ENCODE results near the gene FUT7. TPM values are rescaled to one million over a fixed set of nuclear protein-coding genes. Genes with fewer than 3 reads are reported as not detected.

Gene FUT7
- total RNA-seq, 1 donor, result not detected

DNA sequence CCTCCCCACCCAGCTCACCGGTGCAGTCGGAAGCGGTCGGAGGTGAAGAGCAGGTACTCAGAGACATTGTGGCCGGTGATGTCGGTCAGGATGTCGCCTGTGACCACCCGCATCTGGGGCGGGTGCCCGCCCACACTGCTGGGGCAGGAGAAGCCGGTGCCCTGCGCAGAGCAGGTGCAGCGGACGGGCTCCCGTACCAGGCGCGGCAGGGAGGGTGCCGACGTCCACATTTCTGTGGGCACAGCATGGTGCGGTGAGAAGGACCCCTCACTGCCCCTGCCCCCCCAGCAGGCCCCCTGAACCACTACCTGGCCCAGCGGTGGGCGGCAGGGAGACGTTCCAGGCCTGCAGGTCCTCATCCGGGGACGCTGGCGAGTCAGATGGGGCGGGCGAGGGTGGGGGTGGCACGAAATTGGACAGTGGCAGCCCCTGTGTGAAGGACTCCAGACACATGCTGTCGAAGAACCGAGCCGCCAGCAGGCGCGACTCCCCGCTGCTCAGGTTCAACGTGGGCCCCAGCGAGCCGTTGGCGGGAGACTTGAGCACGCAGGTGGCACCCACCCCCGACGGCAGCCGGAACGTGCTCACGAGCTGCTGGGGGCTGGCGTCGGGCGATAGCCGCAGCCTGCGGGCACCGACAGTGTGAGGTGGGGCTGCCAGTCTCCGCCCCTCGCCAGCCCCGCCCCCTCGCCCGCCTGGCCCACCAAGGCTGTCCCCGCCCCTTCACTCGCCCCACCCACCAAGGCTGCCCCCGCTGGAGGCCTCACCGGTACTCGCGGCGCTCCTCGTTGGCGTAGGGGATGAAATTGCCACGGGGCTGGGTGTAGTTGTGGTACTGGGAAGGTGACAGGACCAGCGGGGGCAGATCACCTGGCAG is 19.0 kb downstream of the FUT7 start:
- Histone ChIP-seq H3K9me3 (ENCODE audit: low read depth, low read length) (no peaks in the 10 kb centered on the region), H3K4me3 (ENCODE audit: insufficient read depth, low read length) (no peak overlapping the region), H4K20me1 (ENCODE audit: insufficient read depth, low read length) (no peaks in the 10 kb centered on the region), H3K27me3 (ENCODE audit: insufficient read depth, low read length) (no peaks in the 10 kb centered on the region), H3K79me2 (ENCODE audit: insufficient read depth, low read length) (no peaks in the 10 kb centered on the region), H2AFZ (ENCODE audit: low read length) (no peak overlapping the region), H3K36me3 (ENCODE audit: insufficient read depth, low read length) (no peaks in the 10 kb centered on the region), H3K4me1 (ENCODE audit: insufficient read depth, low read length) (no peaks in the 10 kb centered on the region), H3K4me2 (ENCODE audit: insufficient read depth, low read length) (no peak overlapping the region), H3K27ac (ENCODE audit: low read depth, low read length) (no peak overlapping the region)
- TF ChIP-seq, protein P1, sequence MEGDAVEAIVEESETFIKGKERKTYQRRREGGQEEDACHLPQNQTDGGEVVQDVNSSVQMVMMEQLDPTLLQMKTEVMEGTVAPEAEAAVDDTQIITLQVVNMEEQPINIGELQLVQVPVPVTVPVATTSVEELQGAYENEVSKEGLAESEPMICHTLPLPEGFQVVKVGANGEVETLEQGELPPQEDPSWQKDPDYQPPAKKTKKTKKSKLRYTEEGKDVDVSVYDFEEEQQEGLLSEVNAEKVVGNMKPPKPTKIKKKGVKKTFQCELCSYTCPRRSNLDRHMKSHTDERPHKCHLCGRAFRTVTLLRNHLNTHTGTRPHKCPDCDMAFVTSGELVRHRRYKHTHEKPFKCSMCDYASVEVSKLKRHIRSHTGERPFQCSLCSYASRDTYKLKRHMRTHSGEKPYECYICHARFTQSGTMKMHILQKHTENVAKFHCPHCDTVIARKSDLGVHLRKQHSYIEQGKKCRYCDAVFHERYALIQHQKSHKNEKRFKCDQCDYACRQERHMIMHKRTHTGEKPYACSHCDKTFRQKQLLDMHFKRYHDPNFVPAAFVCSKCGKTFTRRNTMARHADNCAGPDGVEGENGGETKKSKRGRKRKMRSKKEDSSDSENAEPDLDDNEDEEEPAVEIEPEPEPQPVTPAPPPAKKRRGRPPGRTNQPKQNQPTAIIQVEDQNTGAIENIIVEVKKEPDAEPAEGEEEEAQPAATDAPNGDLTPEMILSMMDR (IDR thresholded peaks at IDR 0.05; ENCODE audit: extremely low read depth, low read depth, low read length), result no peak
- DNase-seq (ENCODE audit: insufficient read length, low spot score, missing footprints), result no peak

GRCh38 chr9:137011907-137012675 is 19.8 kb downstream of the FUT7 start:
- TF ChIP-seq, protein P1 (IDR thresholded peaks at IDR 0.05; ENCODE audit: extremely low read depth, low read depth, low read length), result no peak
- no peaks in the 10 kb centered on the region for H4K20me1 ChIP-seq (ENCODE audit: insufficient read depth, low read length)
- no peaks in the 10 kb centered on the region for H3K9me3 ChIP-seq (ENCODE audit: low read depth, low read length)
- H3K36me3 ChIP-seq (ENCODE audit: insufficient read depth, low read length), result no peaks in the 10 kb centered on the region
- H3K27ac ChIP-seq (ENCODE audit: low read depth, low read length), result no peak overlapping the region
- no peak for DNase-seq (ENCODE audit: insufficient read length, low spot score, missing footprints)
- H2AFZ ChIP-seq (ENCODE audit: low read length), result no peak overlapping the region
- H3K4me1 ChIP-seq (ENCODE audit: insufficient read depth, low read length), result no peaks in the 10 kb centered on the region
- no peak overlapping the region for H3K4me3 ChIP-seq (ENCODE audit: insufficient read depth, low read length)
- no peak overlapping the region for H3K4me2 ChIP-seq (ENCODE audit: insufficient read depth, low read length)
- no peaks in the 10 kb centered on the region for H3K79me2 ChIP-seq (ENCODE audit: insufficient read depth, low read length)
- H3K27me3 ChIP-seq (ENCODE audit: insufficient read depth, low read length), result no peaks in the 10 kb centered on the region

- TF ChIP-seq, protein P1 (IDR thresholded peaks at IDR 0.05; ENCODE audit: extremely low read depth, low read depth, low read length), result no peak
- Histone ChIP-seq H3K36me3 (ENCODE audit: insufficient read depth, low read length) (no peaks in the 10 kb centered on the region), H3K27ac (ENCODE audit: low read depth, low read length) (no peak overlapping the region), H2AFZ (ENCODE audit: low read length) (no peak overlapping the region), H3K9me3 (ENCODE audit: low read depth, low read length) (no peaks in the 10 kb centered on the region), H3K27me3 (ENCODE audit: insufficient read depth, low read length) (no peaks in the 10 kb centered on the region), H3K4me1 (ENCODE audit: insufficient read depth, low read length) (peaks cover 4% of the 10 kb centered on the region), H3K4me3 (ENCODE audit: insufficient read depth, low read length) (no peak overlapping the region), H3K4me2 (ENCODE audit: insufficient read depth, low read length) (no peak overlapping the region), H4K20me1 (ENCODE audit: insufficient read depth, low read length) (no peaks in the 10 kb centered on the region), H3K79me2 (ENCODE audit: insufficient read depth, low read length) (no peaks in the 10 kb centered on the region)
- no peak for DNase-seq (ENCODE audit: insufficient read length, low spot score, missing footprints)
Observed at GRCh38 chr9:137011156-137011555, 20.7 kb downstream of the FUT7 start.

Measured in osteoblast (primary cell).